Panc1 (cell line): ENCODE data around the gene CD58. TPM values are rescaled to one million over a fixed set of nuclear protein-coding genes. Genes with fewer than 3 reads are reported as not detected.

Experiments used
- ATAC-seq: fragments of 200-7000 bp; cut with Tn5 transposase; 2 replicates; pipeline ENCODE4 v1.9.1; 2020; ENCODE audit warnings: mild to moderate bottlenecking, moderate library complexity
- BruUV-seq: library from RNA; stranded (reverse); fragments of 400-500 nt; replicated peaks from 2 replicates; lab custom pipeline; 2021; lab: Mats Ljungman, UMichigan
- CTCF ChIA-PET: fragments of 300-600 bp; sonication (Branson Sonifier 250); formaldehyde crosslinking; loops from one replicate; lab custom pipeline; 2022; ENCODE audit warnings: antibody characterized with exemption; lab: Charles Lee
- POLR2A ChIA-PET: fragments of 300-600 bp; sonication (Branson Sonifier 250); formaldehyde crosslinking; loops from one replicate; lab custom pipeline; 2022; ENCODE audit warnings: antibody characterized with exemption; lab: Charles Lee
- DNase-seq: peaks from one replicate; pipeline ENCODE4 v3.0.0-alpha.2; 2010; ENCODE audit warnings: low read depth, low spot score
- H3K27ac ChIP-seq: 2 replicates; pipeline ENCODE4 v1.5.1; 2011; ENCODE audit warnings: mild to moderate bottlenecking, low read length, inconsistent platforms
- H3K27me3 ChIP-seq: fragments of 200-500 bp; sonication (Bioruptor generic); 2 replicates; pipeline ENCODE4 v1.6.0; 2014; ENCODE audit warnings: low read length, inconsistent platforms; ENCODE audit not compliant: control insufficient read depth, insufficient read depth
- H3K36me3 ChIP-seq: fragments of 200-500 bp; sonication (Bioruptor generic); 2 replicates; pipeline ENCODE4 v1.5.1; 2014; ENCODE audit warnings: inconsistent platforms, mild to moderate bottlenecking, low read length, moderate library complexity; ENCODE audit not compliant: control insufficient read depth, insufficient read depth
- H3K4me1 ChIP-seq: 2 replicates; pipeline ENCODE4 v1.5.1; 2011; ENCODE audit warnings: inconsistent platforms, mild to moderate bottlenecking, low read length, moderate library complexity; ENCODE audit not compliant: control insufficient read depth, insufficient read depth
- H3K4me3 ChIP-seq, 2 experiments: 2 replicates each; pipeline ENCODE4 v1.5.1; 2011 to 2012; ENCODE audit warnings: low read depth in 2 of 2, low read length in 2 of 2, mild to moderate bottlenecking in 2 of 2, inconsistent platforms in 1 of 2, moderate library complexity in 1 of 2
- H3K9me3 ChIP-seq: fragments of 200-500 bp; sonication (Bioruptor generic); 2 replicates; pipeline ENCODE4 v1.5.1; 2014; ENCODE audit warnings: low read depth, mild to moderate bottlenecking, inconsistent platforms, low read length, moderate library complexity; ENCODE audit not compliant: control insufficient read depth, insufficient read depth
- POLR2AphosphoS5 ChIP-seq: IDR thresholded peaks from 2 replicates; pipeline ENCODE4 v1.6.1; 2012; ENCODE audit warnings: mild to moderate bottlenecking, low read depth, low read length, moderate library complexity
- SIN3A ChIP-seq: IDR thresholded peaks from 2 replicates; pipeline ENCODE4 v1.6.1; 2012; ENCODE audit warnings: low read depth, mild to moderate bottlenecking, low read length, moderate library complexity, borderline replicate concordance; ENCODE audit not compliant: insufficient read depth
- TCF7L2 ChIP-seq: IDR thresholded peaks from 2 replicates; pipeline ENCODE4 v1.6.1; 2011; ENCODE audit warnings: mild to moderate bottlenecking, low read depth, low read length, inconsistent platforms
- in situ Hi-C: cut with HindIII; loops from 2 replicates; pipeline ENCODE4 v1.10.0; 2016; ENCODE audit warnings: low sequenced_read_pairs, low pct_unique_long_range_greater_than_20kb
- intact Hi-C: fragments of 100-400 bp; cut with micrococcal nuclease; formaldehyde crosslinking; loops from one replicate; pipeline ENCODE4 v1.10.0; 2022; ENCODE audit not compliant: unreplicated experiment
- total RNA-seq: library from RNA; stranded (reverse); gene quantifications from one replicate; pipeline ENCODE4 v1.2.1, GENCODE V29; 2021; ENCODE audit not compliant: unreplicated experiment
- TF ChIP-seq, protein P1 (sequence below): fragments of 450-650 bp; IDR thresholded peaks from 2 replicates; pipeline ENCODE4 v1.5.1; 2017; ENCODE audit warnings: mild to moderate bottlenecking
- TF ChIP-seq, protein P2 (sequence below), 2 experiments: IDR thresholded peaks; 2 replicates each; pipeline ENCODE4 v1.6.1; 2011 to 2012; ENCODE audit warnings: low read depth in 2 of 2, control low read depth in 1 of 2, low read length in 1 of 2, mild to moderate bottlenecking in 1 of 2, moderate library complexity in 1 of 2; ENCODE audit not compliant: insufficient read depth in 1 of 2

Gene CD58
- total RNA-seq, 1 experiment from 2014 or later: 12.6 TPM

GRCh38 chr1:116581323-116581885 lies 10.6 kb upstream of the CD58 start:
- Histone ChIP-seq H3K9me3 (no peaks in the 10 kb centered on the region), H3K27ac (no peak overlapping the region), H3K36me3 (no peaks in the 10 kb centered on the region), H3K4me3 (no peak overlapping the region), H3K27me3 (no peaks in the 10 kb centered on the region), H3K4me1 (no peaks in the 10 kb centered on the region)
- in situ Hi-C loops (no loop called here), intact Hi-C loops (no loop called here)
- ATAC-seq (no peak), DNase-seq (no peak)
- ChIA-PET CTCF (no interaction called here), POLR2A (no interaction called here)
- no TSS peak for BruUV-seq
- no peak for TF ChIP-seq TCF7L2
- TF ChIP-seq, protein P1, sequence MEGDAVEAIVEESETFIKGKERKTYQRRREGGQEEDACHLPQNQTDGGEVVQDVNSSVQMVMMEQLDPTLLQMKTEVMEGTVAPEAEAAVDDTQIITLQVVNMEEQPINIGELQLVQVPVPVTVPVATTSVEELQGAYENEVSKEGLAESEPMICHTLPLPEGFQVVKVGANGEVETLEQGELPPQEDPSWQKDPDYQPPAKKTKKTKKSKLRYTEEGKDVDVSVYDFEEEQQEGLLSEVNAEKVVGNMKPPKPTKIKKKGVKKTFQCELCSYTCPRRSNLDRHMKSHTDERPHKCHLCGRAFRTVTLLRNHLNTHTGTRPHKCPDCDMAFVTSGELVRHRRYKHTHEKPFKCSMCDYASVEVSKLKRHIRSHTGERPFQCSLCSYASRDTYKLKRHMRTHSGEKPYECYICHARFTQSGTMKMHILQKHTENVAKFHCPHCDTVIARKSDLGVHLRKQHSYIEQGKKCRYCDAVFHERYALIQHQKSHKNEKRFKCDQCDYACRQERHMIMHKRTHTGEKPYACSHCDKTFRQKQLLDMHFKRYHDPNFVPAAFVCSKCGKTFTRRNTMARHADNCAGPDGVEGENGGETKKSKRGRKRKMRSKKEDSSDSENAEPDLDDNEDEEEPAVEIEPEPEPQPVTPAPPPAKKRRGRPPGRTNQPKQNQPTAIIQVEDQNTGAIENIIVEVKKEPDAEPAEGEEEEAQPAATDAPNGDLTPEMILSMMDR: no peak
- TF ChIP-seq, protein P2, sequence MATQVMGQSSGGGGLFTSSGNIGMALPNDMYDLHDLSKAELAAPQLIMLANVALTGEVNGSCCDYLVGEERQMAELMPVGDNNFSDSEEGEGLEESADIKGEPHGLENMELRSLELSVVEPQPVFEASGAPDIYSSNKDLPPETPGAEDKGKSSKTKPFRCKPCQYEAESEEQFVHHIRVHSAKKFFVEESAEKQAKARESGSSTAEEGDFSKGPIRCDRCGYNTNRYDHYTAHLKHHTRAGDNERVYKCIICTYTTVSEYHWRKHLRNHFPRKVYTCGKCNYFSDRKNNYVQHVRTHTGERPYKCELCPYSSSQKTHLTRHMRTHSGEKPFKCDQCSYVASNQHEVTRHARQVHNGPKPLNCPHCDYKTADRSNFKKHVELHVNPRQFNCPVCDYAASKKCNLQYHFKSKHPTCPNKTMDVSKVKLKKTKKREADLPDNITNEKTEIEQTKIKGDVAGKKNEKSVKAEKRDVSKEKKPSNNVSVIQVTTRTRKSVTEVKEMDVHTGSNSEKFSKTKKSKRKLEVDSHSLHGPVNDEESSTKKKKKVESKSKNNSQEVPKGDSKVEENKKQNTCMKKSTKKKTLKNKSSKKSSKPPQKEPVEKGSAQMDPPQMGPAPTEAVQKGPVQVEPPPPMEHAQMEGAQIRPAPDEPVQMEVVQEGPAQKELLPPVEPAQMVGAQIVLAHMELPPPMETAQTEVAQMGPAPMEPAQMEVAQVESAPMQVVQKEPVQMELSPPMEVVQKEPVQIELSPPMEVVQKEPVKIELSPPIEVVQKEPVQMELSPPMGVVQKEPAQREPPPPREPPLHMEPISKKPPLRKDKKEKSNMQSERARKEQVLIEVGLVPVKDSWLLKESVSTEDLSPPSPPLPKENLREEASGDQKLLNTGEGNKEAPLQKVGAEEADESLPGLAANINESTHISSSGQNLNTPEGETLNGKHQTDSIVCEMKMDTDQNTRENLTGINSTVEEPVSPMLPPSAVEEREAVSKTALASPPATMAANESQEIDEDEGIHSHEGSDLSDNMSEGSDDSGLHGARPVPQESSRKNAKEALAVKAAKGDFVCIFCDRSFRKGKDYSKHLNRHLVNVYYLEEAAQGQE (IDR thresholded peaks at IDR 0.05; ENCODE audit: insufficient read depth in 1 of 2, low read depth in 2 of 2, low read length in 1 of 2): no peak
- TF ChIP-seq POLR2AphosphoS5: no peak
- no peak for TF ChIP-seq SIN3A

DNA sequence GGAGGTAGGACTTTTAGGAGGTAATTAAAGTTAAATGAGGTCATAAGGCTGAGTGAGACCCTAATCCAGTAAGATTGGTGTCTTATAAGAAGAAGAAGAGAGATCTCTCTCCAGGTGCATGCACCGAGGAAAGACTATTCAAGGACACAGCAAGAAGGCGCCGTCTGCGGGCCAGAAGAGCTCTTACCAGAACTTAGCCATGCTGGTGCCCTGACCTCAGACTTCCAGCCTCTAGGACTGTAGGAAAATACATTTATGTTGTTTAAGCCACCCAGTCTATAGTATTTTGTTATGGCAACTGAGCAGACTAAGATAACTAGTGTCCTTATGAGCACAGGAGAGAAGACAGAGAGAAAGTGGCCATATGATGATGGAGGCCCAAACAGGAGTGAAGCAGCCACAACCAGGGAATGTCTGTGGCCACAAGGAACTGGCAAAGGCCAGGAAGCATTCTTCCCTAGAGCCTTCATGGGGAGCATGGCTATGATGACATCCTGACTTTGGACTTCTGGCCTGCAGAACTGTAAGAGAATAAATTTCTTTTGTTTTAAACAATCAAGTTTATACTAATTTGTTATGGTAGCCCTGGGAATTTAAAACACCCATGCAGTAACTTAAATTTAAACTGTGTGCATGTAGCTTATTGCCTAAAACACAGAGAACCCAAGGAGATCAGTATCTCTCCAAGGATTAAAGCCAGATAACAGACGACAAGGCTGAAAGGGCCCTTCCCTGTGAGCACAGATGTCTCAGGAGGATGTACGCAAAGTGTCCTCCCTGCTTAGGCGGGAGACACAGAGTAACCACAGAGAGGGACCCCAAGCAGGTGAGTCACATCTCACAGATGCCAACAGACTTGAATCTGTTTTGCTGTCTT lies 9.9 kb upstream of the CD58 start:
- H3K4me3 ChIP-seq: no peak overlapping the region
- CTCF ChIA-PET: no interaction called here
- H3K27ac ChIP-seq: no peak overlapping the region
- DNase-seq (no peak), ATAC-seq (no peak)
- TF ChIP-seq POLR2AphosphoS5 (no peak), TCF7L2 (no peak), SIN3A (no peak)
- TF ChIP-seq, protein P2 (IDR thresholded peaks at IDR 0.05; ENCODE audit: insufficient read depth in 1 of 2, low read depth in 2 of 2, low read length in 1 of 2): no peak
- TF ChIP-seq, protein P1: no peak
- no peaks in the 10 kb centered on the region for H3K27me3 ChIP-seq
- POLR2A ChIA-PET: no interaction called here
- no peaks in the 10 kb centered on the region for H3K9me3 ChIP-seq
- BruUV-seq: no TSS peak
- in situ Hi-C loops: no loop called here
- no peaks in the 10 kb centered on the region for H3K36me3 ChIP-seq
- no peaks in the 10 kb centered on the region for H3K4me1 ChIP-seq
- intact Hi-C loops: no loop called here
